DOHH2 (cell line): Measurements from ENCODE around the gene HLTF.

Experiments used
- CTCF ChIP-seq: fragments of 200-600 bp; sonication (generic); IDR thresholded peaks from one replicate; pipeline ENCODE4 v1.5.1; 2014; ENCODE audit warnings: antibody characterized with exemption, mild to moderate bottlenecking, low read depth, low read length; ENCODE audit not compliant: poor library complexity, severe bottlenecking
- EZH2phosphoT487 ChIP-seq: fragments of 200-600 bp; sonication (generic); IDR thresholded peaks from 2 replicates; pipeline ENCODE4 v1.6.1; 2017; ENCODE audit warnings: borderline replicate concordance, mild to moderate bottlenecking, antibody characterized with exemption, low read length, moderate library complexity, mixed read lengths

- TF ChIP-seq CTCF, result no peak
- no peak for TF ChIP-seq EZH2phosphoT487
Measured at GRCh38 chr3:149004622-149005021, 81.7 kb downstream of the HLTF start.
